ENCODE results near the gene SBK2. TPM values are rescaled to one million over a fixed set of nuclear protein-coding genes. Genes with fewer than 3 reads are reported as not detected.
A peak's percentile ranks its signal among the peaks of the same experiment; 100 is the strongest.

The SBK2 gene
- total and polyA plus RNA-seq, 9 of the 15 experiments (the other 6 are each of a cell fraction or from before 2014, with no cell fraction given): not detected

DNA sequence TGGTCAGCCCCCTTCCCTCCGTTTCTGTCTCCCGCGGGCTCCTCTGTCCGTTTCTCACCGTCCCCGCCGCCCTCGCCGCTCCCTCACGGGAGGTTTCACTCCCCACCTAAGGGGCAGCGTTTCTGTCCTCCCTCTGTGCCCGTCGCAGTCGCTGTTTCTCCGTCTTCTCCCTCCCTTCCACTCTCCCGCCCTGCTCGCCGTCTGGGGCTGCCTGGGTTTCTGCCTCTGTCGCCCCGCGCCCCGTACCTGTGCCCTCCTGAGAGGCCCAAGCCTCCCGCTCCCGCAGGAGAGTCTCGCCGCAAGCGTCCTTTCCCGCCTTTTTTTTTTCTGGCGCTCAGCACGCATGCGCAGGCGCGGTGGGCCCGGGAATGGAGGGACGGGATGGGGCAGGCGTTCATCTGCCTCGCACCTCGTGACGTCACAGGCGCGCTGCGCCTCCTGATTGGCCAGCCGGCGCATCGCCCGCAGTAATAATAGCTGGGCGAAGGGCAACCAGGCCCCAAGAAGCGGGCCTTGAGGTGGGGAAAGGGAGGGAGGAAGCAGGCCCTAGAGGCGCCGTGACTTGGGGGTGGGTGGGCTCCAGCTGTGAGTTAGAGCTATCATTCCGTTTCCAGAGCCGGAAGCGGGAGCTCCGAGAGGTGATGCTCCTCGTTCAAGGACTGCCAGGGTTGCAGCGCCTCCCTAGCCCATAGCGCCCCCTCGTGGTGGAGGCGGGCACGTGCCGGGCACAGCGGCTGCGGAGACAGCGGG lies 33.3 kb downstream of the SBK2 start (continued):
- TF ChIP-seq AFF4 (CRISPR knock-in tag; IDR thresholded peaks at IDR 0.05) (peak; percentile 98), CREM (IDR thresholded peaks at IDR 0.05; ENCODE audit: low read depth) (peak; percentile 98), HMGN3 (IDR thresholded peaks at IDR 0.05; ENCODE audit: borderline replicate concordance, extremely low read depth, insufficient read length, low read depth, low read length) (peak; percentile 65), ZNF12 (CRISPR knock-in tag; IDR thresholded peaks at IDR 0.05) (0 out of 2 replicates have a peak, but pooled peaks have one; percentile 56), KAT7 (CRISPR knock-in tag; IDR thresholded peaks at IDR 0.05; ENCODE audit: borderline replicate concordance) (peak; percentile 100), KHSRP (IDR thresholded peaks at IDR 0.05) (peak; percentile 96), DMBX1 (CRISPR knock-in tag; IDR thresholded peaks at IDR 0.05; ENCODE audit: borderline replicate concordance) (no peak), EP400 (IDR thresholded peaks at IDR 0.05) (peak; percentile 87), CREB3L1 (IDR thresholded peaks at IDR 0.05; ENCODE audit: borderline replicate concordance, low read depth) (peak; percentile 88), FOXP4 (CRISPR knock-in tag; IDR thresholded peaks at IDR 0.05; ENCODE audit: borderline replicate concordance) (peak; percentile 100), MEIS2 (IDR thresholded peaks at IDR 0.05; ENCODE audit: partially characterized antibody) (peak; percentile 81), ZNF408 (CRISPR knock-in tag; IDR thresholded peaks at IDR 0.05; ENCODE audit: low read depth) (no peak)
- TF ChIP-seq, protein P1, sequence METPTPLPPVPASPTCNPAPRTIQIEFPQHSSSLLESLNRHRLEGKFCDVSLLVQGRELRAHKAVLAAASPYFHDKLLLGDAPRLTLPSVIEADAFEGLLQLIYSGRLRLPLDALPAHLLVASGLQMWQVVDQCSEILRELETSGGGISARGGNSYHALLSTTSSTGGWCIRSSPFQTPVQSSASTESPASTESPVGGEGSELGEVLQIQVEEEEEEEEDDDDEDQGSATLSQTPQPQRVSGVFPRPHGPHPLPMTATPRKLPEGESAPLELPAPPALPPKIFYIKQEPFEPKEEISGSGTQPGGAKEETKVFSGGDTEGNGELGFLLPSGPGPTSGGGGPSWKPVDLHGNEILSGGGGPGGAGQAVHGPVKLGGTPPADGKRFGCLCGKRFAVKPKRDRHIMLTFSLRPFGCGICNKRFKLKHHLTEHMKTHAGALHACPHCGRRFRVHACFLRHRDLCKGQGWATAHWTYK (CRISPR knock-in tag; IDR thresholded peaks at IDR 0.05): 0 out of 2 replicates have a peak, but pooled peaks have one; percentile 13
- TF ChIP-seq, protein P2, sequence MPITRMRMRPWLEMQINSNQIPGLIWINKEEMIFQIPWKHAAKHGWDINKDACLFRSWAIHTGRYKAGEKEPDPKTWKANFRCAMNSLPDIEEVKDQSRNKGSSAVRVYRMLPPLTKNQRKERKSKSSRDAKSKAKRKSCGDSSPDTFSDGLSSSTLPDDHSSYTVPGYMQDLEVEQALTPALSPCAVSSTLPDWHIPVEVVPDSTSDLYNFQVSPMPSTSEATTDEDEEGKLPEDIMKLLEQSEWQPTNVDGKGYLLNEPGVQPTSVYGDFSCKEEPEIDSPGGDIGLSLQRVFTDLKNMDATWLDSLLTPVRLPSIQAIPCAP (CRISPR knock-in tag; IDR thresholded peaks at IDR 0.05; ENCODE audit: borderline replicate concordance): peak; percentile 99
